ENCODE data around the gene AFDN. TPM values are rescaled to one million over a fixed set of nuclear protein-coding genes. Genes with fewer than 3 reads are reported as not detected.

AFDN gene
- polyA plus RNA-seq, 1 experiment: 26.6 TPM

GRCh38 chr6:167866642-167867041, 39.9 kb downstream of the AFDN start:
- ChIA-PET CTCF (interaction anchor here (1.0 kb wide), 1 partner anchor 10 kb away, joined by 3 read pairs; no protein-coding TSS in a partner anchor), POLR2A (no interaction called here)
- TF ChIP-seq CTCF (IDR thresholded peaks at IDR 0.05; ENCODE audit: low read depth, low read length): no peak
- Histone ChIP-seq H3K4me3 (ENCODE audit: low read depth, low read length) (no peak overlapping the region), H3K27me3 (ENCODE audit: control insufficient read depth, insufficient read depth, low read length) (no peaks in the 10 kb centered on the region), H3K9me3 (ENCODE audit: control insufficient read depth, insufficient read depth, low read length) (no peaks in the 10 kb centered on the region), H3K27ac (ENCODE audit: low read depth, low read length) (no peak overlapping the region)
- DNase-seq (ENCODE audit: low read depth, low spot score): no peak

- H3K27me3 ChIP-seq (ENCODE audit: control insufficient read depth, insufficient read depth, low read length): no peaks in the 10 kb centered on the region
- H3K9me3 ChIP-seq (ENCODE audit: control insufficient read depth, insufficient read depth, low read length): no peaks in the 10 kb centered on the region
- TF ChIP-seq CTCF (IDR thresholded peaks at IDR 0.05; ENCODE audit: low read depth, low read length): no peak
- DNase-seq (ENCODE audit: low read depth, low spot score): no peak
- ChIA-PET CTCF (no interaction called here), POLR2A (no interaction called here)
- no peak overlapping the region for H3K4me3 ChIP-seq (ENCODE audit: low read depth, low read length)
- no peak overlapping the region for H3K27ac ChIP-seq (ENCODE audit: low read depth, low read length)
These were observed 43.6 kb downstream of the AFDN start for GRCh38 chr6:167870321-167870720.

- POLR2A ChIA-PET: no interaction called here
These were observed 46.0 kb downstream of the AFDN start for GRCh38 chr6:167872538-167873210.

GRCh38 chr6:167877994-167878779, 51.5 kb downstream of the AFDN start:
- no peak for DNase-seq (ENCODE audit: low read depth, low spot score)
- Histone ChIP-seq H3K27me3 (ENCODE audit: control insufficient read depth, insufficient read depth, low read length) (no peaks in the 10 kb centered on the region), H3K9me3 (ENCODE audit: control insufficient read depth, insufficient read depth, low read length) (no peaks in the 10 kb centered on the region), H3K27ac (ENCODE audit: low read depth, low read length) (no peak overlapping the region), H3K4me3 (ENCODE audit: low read depth, low read length) (no peak overlapping the region)
- CTCF ChIA-PET: no interaction called here
- POLR2A ChIA-PET: no interaction called here
- no peak for TF ChIP-seq CTCF (IDR thresholded peaks at IDR 0.05; ENCODE audit: low read depth, low read length)

More at GRCh38 chr6:167872538-167873210, 46.0 kb downstream of the AFDN start:
- H3K27ac ChIP-seq (ENCODE audit: low read depth, low read length): no peak overlapping the region
- no peaks in the 10 kb centered on the region for H3K9me3 ChIP-seq (ENCODE audit: control insufficient read depth, insufficient read depth, low read length)
- no peaks in the 10 kb centered on the region for H3K27me3 ChIP-seq (ENCODE audit: control insufficient read depth, insufficient read depth, low read length)
- no peak for TF ChIP-seq CTCF (IDR thresholded peaks at IDR 0.05; ENCODE audit: low read depth, low read length)
- H3K4me3 ChIP-seq (ENCODE audit: low read depth, low read length): no peak overlapping the region
- no peak for DNase-seq (ENCODE audit: low read depth, low spot score)
- CTCF ChIA-PET: no interaction called here

- Histone ChIP-seq H3K4me3 (ENCODE audit: low read depth, low read length) (no peak overlapping the region), H3K27ac (ENCODE audit: low read depth, low read length) (no peak overlapping the region), H3K9me3 (ENCODE audit: control insufficient read depth, insufficient read depth, low read length) (no peaks in the 10 kb centered on the region), H3K27me3 (ENCODE audit: control insufficient read depth, insufficient read depth, low read length) (no peaks in the 10 kb centered on the region)
- no peak for TF ChIP-seq CTCF (IDR thresholded peaks at IDR 0.05; ENCODE audit: low read depth, low read length)
- ChIA-PET CTCF (interaction anchor here (0.5 kb wide), 1 partner anchor 1104 kb away, joined by 5 read pairs; no protein-coding TSS in a partner anchor), POLR2A (no interaction called here)
- no peak for DNase-seq (ENCODE audit: low read depth, low spot score)
These were observed 52.9 kb downstream of the AFDN start for GRCh38 chr6:167879612-167880011.
